ENCODE results near the gene LOC101059915.
"Not testable (repeated sequence)": the region's sequence is repeated elsewhere in the genome, so short reads cannot be mapped to it uniquely, and the experiment has no call there.

The LOC101059915 gene

GRCh38 chrX:71677195-71677594, 9.8 kb downstream of the LOC101059915 start:
- H3K79me2 ChIP-seq (ENCODE audit: insufficient read depth, low read length); H3K4me2 ChIP-seq (ENCODE audit: low read length); H3K9me3 ChIP-seq (ENCODE audit: low read length); H3K27me3 ChIP-seq (ENCODE audit: insufficient read depth, low read length); H2AFZ ChIP-seq (ENCODE audit: low read length); H3K36me3 ChIP-seq (ENCODE audit: insufficient read depth, low read length); H4K20me1 ChIP-seq (ENCODE audit: insufficient read depth, low read length); H3K9me2 ChIP-seq (ENCODE audit: low read depth, low read length); H3F3A ChIP-seq (ENCODE audit: insufficient read depth, low read length); H3K27ac ChIP-seq (ENCODE audit: low read depth, low read length, poor library complexity, severe bottlenecking); H3K4me1 ChIP-seq (ENCODE audit: insufficient read depth, low read length, severe bottlenecking); H3K4me3 ChIP-seq (ENCODE audit: low read depth, low read length, poor library complexity, severe bottlenecking); H3K9ac ChIP-seq (ENCODE audit: low read length): not testable (repeated sequence)

GRCh38 chrX:71679575-71680207, 12.3 kb downstream of the LOC101059915 start:
- Histone ChIP-seq H3F3A (ENCODE audit: insufficient read depth, low read length) (no peaks in the 10 kb centered on the region), H4K20me1 (ENCODE audit: insufficient read depth, low read length) (no peaks in the 10 kb centered on the region), H3K4me2 (ENCODE audit: low read length) (no peak overlapping the region), H3K36me3 (ENCODE audit: insufficient read depth, low read length) (no peaks in the 10 kb centered on the region), H3K9ac (ENCODE audit: low read length) (no peak overlapping the region), H3K9me3 (ENCODE audit: low read length) (no peaks in the 10 kb centered on the region), H2AFZ (ENCODE audit: low read length) (no peak overlapping the region), H3K4me1 (ENCODE audit: insufficient read depth, low read length, severe bottlenecking) (no peaks in the 10 kb centered on the region), H3K27ac (ENCODE audit: low read depth, low read length, poor library complexity, severe bottlenecking) (no peak overlapping the region), H3K79me2 (ENCODE audit: insufficient read depth, low read length) (no peaks in the 10 kb centered on the region), H3K9me2 (ENCODE audit: low read depth, low read length) (no peaks in the 10 kb centered on the region), H3K27me3 (ENCODE audit: insufficient read depth, low read length) (no peaks in the 10 kb centered on the region), H3K4me3 (ENCODE audit: low read depth, low read length, poor library complexity, severe bottlenecking) (no peak overlapping the region)
- no peak for TF ChIP-seq EZH2 (IDR thresholded peaks at IDR 0.05; ENCODE audit: borderline replicate concordance, low read length)
- TF ChIP-seq CTCF (IDR thresholded peaks at IDR 0.05; ENCODE audit: low read length) = no peak

GRCh38 chrX:71696641-71697465, 29.5 kb downstream of the LOC101059915 start:
- H3K4me1 ChIP-seq (ENCODE audit: insufficient read depth, low read length, severe bottlenecking); H3K79me2 ChIP-seq (ENCODE audit: insufficient read depth, low read length); H2AFZ ChIP-seq (ENCODE audit: low read length); H3K36me3 ChIP-seq (ENCODE audit: insufficient read depth, low read length); H3K27ac ChIP-seq (ENCODE audit: low read depth, low read length, poor library complexity, severe bottlenecking); H3K4me3 ChIP-seq (ENCODE audit: low read depth, low read length, poor library complexity, severe bottlenecking); H4K20me1 ChIP-seq (ENCODE audit: insufficient read depth, low read length); H3F3A ChIP-seq (ENCODE audit: insufficient read depth, low read length); H3K9me3 ChIP-seq (ENCODE audit: low read length); H3K27me3 ChIP-seq (ENCODE audit: insufficient read depth, low read length); H3K4me2 ChIP-seq (ENCODE audit: low read length); H3K9me2 ChIP-seq (ENCODE audit: low read depth, low read length); H3K9ac ChIP-seq (ENCODE audit: low read length): not testable (repeated sequence)

GRCh38 chrX:71697466-71698298, 30.3 kb downstream of the LOC101059915 start:
- not testable (repeated sequence) for H3K27me3 ChIP-seq (ENCODE audit: insufficient read depth, low read length); H3K4me3 ChIP-seq (ENCODE audit: low read depth, low read length, poor library complexity, severe bottlenecking); H3K4me2 ChIP-seq (ENCODE audit: low read length); H3K9me3 ChIP-seq (ENCODE audit: low read length); H3K27ac ChIP-seq (ENCODE audit: low read depth, low read length, poor library complexity, severe bottlenecking); H3K79me2 ChIP-seq (ENCODE audit: insufficient read depth, low read length); H2AFZ ChIP-seq (ENCODE audit: low read length); H3F3A ChIP-seq (ENCODE audit: insufficient read depth, low read length); H3K9me2 ChIP-seq (ENCODE audit: low read depth, low read length); H3K4me1 ChIP-seq (ENCODE audit: insufficient read depth, low read length, severe bottlenecking); H4K20me1 ChIP-seq (ENCODE audit: insufficient read depth, low read length); H3K9ac ChIP-seq (ENCODE audit: low read length); H3K36me3 ChIP-seq (ENCODE audit: insufficient read depth, low read length)

GRCh38 chrX:71698299-71699022, 31.1 kb downstream of the LOC101059915 start:
- H3K9me2 ChIP-seq (ENCODE audit: low read depth, low read length); H2AFZ ChIP-seq (ENCODE audit: low read length); H3K4me2 ChIP-seq (ENCODE audit: low read length); H3F3A ChIP-seq (ENCODE audit: insufficient read depth, low read length); H3K27ac ChIP-seq (ENCODE audit: low read depth, low read length, poor library complexity, severe bottlenecking); H3K4me3 ChIP-seq (ENCODE audit: low read depth, low read length, poor library complexity, severe bottlenecking); H3K36me3 ChIP-seq (ENCODE audit: insufficient read depth, low read length); H3K27me3 ChIP-seq (ENCODE audit: insufficient read depth, low read length); H3K4me1 ChIP-seq (ENCODE audit: insufficient read depth, low read length, severe bottlenecking); H3K79me2 ChIP-seq (ENCODE audit: insufficient read depth, low read length); H3K9me3 ChIP-seq (ENCODE audit: low read length); H4K20me1 ChIP-seq (ENCODE audit: insufficient read depth, low read length); H3K9ac ChIP-seq (ENCODE audit: low read length): not testable (repeated sequence)

GRCh38 chrX:71699023-71699344, 31.6 kb downstream of the LOC101059915 start:
- H3F3A ChIP-seq (ENCODE audit: insufficient read depth, low read length); H3K27me3 ChIP-seq (ENCODE audit: insufficient read depth, low read length); H3K36me3 ChIP-seq (ENCODE audit: insufficient read depth, low read length); H2AFZ ChIP-seq (ENCODE audit: low read length); H3K27ac ChIP-seq (ENCODE audit: low read depth, low read length, poor library complexity, severe bottlenecking); H3K9me2 ChIP-seq (ENCODE audit: low read depth, low read length); H3K4me3 ChIP-seq (ENCODE audit: low read depth, low read length, poor library complexity, severe bottlenecking); H3K79me2 ChIP-seq (ENCODE audit: insufficient read depth, low read length); H3K4me2 ChIP-seq (ENCODE audit: low read length); H3K9ac ChIP-seq (ENCODE audit: low read length); H3K4me1 ChIP-seq (ENCODE audit: insufficient read depth, low read length, severe bottlenecking); H4K20me1 ChIP-seq (ENCODE audit: insufficient read depth, low read length); H3K9me3 ChIP-seq (ENCODE audit: low read length): not testable (repeated sequence)

Measured in OCI-LY1 (cell line).